Stimulated activated CD4-positive, alpha-beta T cell treated with anti-CD3 and anti-CD28 coated beads, Interleukin-12 subunit alpha, Interleukin-12 subunit beta, amount 100 ng/mL, for 24 hours (primary cell): ENCODE measurements around the gene RNF157.

Experiments used
- DNase-seq, 2 experiments: peaks; one replicate each; pipeline ENCODE4 v3.0.0-alpha.2; 2020; ENCODE audit warnings: low read depth in 2 of 2

The RNF157 gene

GRCh38 chr17:76140661-76141211, 99.6 kb downstream of the RNF157 start:
- no peak for DNase-seq

- no peak for DNase-seq
Observed at GRCh38 chr17:76139801-76140660, 100.3 kb downstream of the RNF157 start.

GRCh38 chr17:76138896-76139752, 101.2 kb downstream of the RNF157 start:
- DNase-seq, result no peak

DNA sequence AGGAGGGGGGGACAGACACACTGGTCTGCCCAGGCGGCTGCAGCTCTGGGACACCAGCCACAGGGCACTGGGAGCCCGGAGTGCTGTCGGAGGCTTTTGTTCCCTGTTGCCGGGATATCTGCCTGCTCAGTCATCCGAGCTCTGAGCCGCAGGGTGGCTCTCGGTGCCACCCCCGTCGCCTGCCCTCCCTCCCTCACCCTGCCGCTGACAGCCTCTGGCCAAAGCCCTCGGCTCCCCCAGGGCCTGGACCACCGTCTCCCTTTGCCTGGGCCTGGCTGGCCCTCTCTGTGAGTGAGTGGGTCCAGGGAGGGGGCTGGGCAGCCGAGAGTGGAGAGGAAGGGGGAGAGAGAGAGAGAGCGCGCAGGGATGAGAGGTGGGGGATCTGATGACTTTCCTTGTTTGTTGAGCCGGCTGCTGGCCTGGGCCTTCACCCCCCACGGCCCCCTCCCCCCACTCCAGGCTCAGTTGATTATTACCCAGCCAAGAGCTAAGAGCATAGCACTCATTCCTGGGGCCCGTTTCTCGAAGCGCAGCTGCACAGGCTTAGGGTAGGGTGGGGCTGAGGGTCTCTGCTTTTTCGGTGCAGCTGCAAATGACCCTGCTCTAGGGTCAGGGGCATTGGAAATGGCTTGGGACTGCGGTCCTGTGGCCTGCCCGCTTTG, 101.9 kb downstream of the RNF157 start:
- DNase-seq, result no peak

DNA sequence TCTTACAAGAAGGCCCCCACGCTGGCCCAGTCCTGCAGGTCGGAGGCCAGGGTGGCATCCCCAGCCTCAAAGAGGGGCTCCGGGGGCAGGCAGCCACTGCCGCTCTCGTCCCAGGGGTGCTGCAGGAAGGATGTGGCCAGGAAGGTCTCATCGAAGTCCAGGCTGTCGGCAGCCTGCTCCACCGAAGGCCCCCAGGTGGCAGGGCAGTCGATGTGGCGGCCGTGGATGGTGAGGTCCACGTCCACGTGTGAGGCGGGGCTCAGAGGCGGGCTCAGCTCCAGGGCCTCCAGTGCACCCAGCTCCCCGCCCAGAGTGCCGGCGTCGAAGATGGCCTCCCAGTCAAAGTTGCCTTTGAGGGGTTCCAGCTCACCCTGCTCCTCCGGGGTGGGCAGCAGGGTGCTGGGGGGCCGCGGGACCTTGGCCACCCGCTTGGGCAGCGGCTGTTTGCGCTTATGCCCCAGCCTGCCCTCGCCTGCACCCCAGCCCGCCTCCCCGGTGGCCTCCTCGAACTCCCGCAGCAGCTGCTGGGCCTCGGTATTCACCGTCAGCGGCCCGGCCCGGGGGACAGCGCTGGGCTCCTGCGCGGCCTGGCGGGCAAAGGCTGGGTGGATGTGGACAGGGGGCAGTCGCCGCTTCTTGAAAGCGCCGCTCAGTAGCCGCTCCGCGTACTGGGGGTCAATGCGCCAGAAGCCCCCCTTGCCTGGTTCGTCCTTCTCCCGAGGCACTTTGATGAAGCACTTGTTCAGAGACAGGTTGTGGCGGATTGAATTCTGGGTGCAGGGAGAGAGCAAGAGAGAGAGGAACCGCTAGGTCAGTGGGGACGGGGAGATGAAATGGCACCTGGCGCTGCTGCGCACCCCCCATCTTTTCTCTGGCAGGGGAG, 102.7 kb downstream of the RNF157 start:
- DNase-seq, result no peak

DNA sequence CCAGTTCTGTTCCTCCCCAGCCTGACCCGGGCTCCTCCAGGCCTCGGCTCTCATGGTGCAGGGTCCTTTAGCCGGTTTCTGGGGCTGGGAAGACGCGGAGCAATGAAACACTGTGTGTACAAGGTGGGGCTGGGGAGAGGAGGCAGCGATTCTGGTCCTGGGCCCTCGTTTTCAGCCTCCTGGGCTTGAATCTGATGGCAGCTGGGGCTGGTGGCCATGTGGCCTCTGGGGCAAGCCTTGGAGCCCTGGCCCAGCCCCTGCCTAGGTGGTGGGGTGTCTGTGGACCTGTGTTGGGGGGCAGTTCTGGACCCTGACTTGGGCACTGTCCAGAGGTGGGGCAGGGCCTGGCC, 103.3 kb downstream of the RNF157 start:
- no peak for DNase-seq

GRCh38 chr17:76136276-76137000, 103.9 kb downstream of the RNF157 start:
- DNase-seq, result no peak

DNA sequence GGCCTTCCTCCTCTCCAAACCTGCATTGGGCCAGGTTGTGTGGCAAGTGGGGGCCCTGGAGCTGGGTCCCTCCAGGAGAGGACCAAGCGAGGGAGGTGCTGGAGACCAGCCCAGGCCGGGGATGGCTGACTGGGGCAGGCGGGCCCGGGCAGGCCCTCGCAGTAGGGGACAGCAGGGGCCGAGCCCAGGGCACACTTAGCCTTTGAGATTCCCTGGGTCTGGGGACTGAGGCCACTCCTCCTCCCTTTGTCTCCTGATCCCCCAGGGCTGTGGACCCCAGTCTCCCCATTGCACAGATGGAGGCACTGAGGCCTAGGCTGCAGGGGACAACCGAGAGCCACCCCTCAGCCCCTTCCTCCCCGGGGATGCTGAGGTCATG, 104.5 kb downstream of the RNF157 start:
- no peak for DNase-seq

- DNase-seq, result no peak
Observed at GRCh38 chr17:76134911-76135809, 105.1 kb downstream of the RNF157 start.

DNA sequence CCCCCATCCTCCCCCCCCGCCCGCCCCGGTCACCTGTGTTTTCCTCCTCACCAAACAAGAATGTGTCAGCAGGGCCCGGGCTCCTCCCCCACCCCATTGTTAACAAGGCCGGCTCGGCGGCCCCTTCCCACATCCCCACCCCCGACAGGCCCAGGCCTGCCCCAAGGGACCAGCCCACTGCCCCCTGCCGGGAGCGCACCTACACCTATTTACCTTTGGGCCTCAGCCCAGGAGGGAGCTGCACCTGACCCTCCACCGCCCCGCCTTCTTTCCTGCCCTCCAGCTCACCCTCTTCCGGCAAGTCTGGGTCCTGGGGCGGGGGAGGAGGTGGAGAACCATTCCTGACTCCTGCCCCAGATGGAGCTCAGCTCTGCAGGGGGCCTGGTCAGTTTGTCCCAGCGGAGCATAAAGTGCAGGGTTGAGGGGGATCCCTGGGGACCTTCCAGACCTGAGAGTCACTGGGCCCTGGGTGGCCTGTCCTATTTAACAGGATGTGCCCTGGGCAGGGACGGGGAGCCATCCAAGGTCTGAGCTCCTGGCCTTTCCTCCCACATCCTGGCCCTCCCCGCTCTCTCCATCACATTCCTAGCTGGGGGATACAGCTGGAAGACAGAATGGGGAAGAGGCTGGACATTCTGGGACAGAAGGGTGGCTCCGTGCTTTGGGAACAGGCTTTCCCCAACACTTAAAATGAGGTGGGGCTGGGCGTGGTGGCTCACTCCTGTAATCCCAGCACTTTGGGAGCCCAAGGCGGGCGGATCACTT, 107.5 kb downstream of the RNF157 start:
- no peak for DNase-seq

GRCh38 chr17:76131692-76132573, 108.4 kb downstream of the RNF157 start:
- DNase-seq, result no peak

- no peak for DNase-seq
Observed at GRCh38 chr17:76131051-76131691, 109.1 kb downstream of the RNF157 start.

DNA sequence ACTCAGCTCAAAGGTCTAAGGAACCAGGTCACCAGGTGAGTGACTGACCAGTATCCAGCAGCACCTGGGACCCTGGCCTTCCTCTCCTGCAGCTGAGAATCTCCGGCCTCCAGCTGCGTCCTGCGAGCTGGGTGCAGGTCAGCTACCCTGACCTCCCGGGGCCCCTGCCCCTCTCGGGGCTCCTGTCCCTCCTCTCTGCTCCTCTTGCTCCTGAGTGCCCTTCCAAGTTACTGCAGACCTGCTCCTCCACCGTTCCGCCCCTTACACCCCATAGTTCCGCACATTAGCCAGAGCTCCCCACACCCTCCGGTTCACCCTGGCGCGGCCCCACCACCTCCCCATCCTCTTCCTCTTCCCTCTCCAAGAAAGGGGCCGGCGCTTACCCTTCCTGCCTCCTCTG, 109.8 kb downstream of the RNF157 start:
- no peak for DNase-seq

DNA sequence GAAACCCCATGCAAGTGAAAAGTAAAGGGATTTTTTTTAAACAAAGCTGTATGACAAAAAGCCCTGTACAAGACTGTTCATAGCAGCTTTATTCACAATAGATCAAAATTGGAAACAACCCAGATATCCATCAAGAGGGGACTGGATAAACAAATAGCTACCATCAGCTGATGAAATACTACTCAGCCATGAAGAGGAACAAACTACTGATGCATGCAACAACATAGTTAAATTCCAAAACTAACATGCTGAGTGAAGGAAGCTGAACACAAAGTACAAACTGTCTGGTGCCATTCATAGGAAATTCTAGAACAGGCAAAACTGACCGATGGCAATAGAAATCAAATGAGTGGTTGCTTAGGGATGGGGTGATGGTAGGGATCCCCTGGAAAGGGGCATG, 114.4 kb downstream of the RNF157 start:
- no peak for DNase-seq

- no peak for DNase-seq
Observed at GRCh38 chr17:76125391-76125675, 115.0 kb downstream of the RNF157 start.

GRCh38 chr17:76124582-76125390, 115.5 kb downstream of the RNF157 start:
- DNase-seq, result no peak
